Stimulated activated CD4-positive, alpha-beta T cell treated with anti-CD3 and anti-CD28 coated beads, Interleukin-4, amount 100 ng/mL, for 1 hour (primary cell): ENCODE results near the gene DAPL1.

Experiments
- DNase-seq: peaks from one replicate; pipeline ENCODE4 v3.0.0-alpha.2; 2020

DAPL1 gene

GRCh38 chr2:158778243-158778642 is 16.9 kb upstream of the DAPL1 start:
- no peak for DNase-seq

GRCh38 chr2:158779621-158780020 is 15.5 kb upstream of the DAPL1 start:
- DNase-seq, result no peak

DNA sequence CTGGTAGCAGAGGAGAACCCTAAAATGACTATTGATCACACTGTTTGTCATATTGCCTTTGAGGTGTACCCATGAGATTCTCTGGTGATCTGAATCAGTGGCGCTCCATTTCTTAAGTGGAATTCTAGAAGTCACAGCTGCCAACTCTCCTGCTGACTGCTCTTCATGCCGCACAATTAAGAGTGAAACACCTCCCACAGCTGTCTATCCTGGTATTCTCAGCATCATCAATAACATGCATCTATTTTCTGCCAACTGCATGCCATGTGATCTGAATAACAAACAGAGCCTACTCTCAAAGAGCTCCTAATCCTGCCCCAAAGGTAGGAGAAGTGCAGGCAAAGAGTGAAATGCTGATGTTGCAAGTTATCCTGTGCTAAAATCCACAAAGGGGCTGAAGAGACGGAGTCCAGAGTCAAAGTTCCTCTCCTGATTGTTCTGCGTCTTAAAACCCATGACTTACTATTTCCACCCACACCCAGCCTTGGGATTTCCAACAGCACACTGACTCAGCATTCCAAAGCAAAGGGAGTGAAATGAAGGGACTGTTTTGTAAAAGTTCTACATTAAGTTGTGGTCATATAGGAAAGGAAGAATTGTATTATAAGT is 13.7 kb upstream of the DAPL1 start:
- no peak for DNase-seq

- DNase-seq, result no peak
These were observed 13.0 kb upstream of the DAPL1 start for GRCh38 chr2:158782136-158782535.

DNA sequence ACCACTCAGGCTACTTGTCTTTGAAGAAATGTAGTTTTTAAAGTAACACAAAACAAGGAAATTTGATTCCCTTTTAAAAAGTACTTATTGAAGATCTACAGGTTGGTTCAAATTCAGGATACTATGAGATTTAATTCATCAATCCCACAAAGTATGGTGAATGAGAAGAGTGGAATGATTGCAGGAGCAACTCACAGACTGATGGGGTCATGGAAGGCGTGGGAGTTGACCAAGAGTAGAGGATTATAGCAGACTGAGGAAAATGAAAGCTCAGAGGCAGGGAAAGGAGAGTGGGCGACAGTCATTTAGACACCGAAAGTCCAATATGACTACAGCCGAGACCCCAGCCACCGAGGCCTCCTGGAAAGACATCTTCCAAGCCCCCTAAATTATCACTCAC is 12.5 kb upstream of the DAPL1 start:
- DNase-seq, result no peak

DNA sequence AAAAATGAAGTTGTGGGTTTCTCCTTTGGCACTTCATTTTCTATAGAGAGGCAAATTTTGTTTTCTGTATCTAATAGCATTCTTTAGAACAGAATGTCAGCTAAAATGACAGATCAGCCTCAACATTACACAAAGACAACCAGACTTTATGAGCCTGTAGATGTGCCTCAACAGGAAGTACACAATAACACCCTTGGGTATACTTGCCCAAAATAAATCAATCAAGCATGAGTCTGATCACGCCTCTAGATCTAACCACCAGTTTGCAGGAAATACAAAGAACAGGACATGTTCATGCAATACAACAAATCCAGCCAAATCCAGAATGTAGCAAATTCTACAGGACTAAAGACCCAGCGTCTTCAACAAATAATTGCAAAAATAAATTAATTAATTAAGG is 11.2 kb upstream of the DAPL1 start:
- DNase-seq, result no peak

- no peak for DNase-seq
These were observed 8.2 kb upstream of the DAPL1 start for GRCh38 chr2:158786897-158787296.

DNA sequence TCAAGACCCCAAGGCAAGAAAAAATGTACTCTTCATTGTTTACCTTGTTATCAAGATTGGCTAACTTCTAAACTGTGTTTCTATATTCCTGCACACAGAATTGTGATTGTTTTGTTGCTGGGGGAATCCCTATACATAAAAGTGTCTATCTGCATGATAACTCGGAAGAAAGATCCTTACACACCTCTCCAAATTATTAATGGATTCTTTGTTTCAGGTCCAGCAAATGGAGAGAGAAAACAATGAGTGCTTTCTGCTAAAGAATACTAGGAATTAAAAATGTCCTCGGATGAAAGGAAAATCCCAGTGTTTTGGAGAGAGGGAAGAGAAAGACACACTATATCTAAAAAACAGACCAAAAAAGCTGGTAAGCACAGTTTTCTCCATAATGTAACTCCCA is 6.2 kb upstream of the DAPL1 start:
- no peak for DNase-seq

- no peak for DNase-seq
These were observed 1.5 kb downstream of the DAPL1 start for GRCh38 chr2:158796652-158797051.

DNA sequence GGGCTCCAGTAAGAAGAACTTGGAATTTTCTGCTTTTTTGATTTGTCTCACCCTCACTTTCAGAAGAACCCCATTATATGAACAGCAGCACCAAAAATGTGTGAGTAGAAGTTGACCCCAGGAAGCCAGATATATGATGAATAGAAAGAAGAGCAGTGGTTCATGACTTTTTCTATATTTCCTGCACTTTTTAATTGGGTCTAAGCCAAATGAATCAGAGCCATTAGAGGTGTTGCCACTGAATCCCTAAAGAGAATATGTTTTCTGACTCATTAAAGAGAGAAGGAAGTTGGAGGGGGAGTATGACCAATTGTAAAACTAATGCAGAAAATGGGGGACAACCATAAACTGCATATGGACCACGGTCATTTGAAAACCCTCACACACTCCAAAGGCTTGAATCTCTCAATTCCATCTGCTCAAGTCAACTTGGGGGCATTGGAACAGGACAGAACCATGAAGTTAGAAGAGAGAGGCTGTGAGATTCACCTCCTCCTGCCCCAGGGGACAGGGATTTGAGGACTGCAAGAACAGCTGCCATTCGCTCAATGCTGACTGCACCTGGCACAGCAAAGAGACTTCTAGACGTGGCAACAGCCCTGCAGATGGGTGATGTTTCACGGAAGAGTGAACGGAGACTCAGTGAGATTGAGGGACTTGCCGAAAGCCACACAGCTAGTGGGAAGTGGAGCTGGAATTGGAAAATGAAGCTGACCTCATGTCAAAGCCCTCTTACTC is 3.0 kb downstream of the DAPL1 start:
- no peak for DNase-seq

- DNase-seq, result no peak
These were observed 4.1 kb downstream of the DAPL1 start for GRCh38 chr2:158799181-158799580.

DNA sequence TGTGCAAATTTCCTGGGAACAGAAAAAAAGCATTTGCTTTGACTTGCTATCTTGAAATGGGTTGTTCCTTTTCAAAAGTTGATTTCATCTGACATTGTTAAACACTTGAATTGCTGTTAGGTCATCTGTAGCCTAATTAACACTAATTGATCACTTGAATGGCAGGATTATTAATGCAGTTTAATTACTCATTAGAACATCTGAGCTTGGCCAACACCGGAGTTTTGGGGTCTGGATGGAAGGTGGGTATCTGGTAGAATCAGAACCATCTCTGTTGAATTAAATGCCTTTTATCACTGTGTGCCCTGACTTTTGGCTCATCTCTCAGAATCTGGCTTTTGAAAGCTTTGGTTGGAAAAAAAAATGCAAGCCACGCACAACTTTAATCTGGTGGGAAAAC is 8.4 kb downstream of the DAPL1 start:
- no peak for DNase-seq

DNA sequence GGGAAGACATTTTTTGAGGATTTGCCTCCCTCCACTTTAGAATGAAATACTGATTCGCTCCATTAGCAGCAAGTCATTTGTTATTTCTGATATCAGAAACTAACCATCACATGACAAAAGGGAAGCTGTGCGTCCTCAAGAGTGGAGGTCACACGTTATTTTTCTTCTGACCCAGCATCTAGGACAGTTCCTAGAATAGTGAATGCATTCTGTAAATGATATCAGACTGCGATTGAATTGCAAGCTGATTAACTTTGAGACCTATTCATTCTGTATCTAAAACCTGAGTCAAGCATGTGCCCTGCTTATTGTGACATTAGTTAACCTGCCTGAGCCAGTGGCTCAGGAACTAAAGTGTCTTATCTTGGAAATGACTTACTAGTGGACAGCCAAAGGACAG is 10.1 kb downstream of the DAPL1 start:
- no peak for DNase-seq

DNA sequence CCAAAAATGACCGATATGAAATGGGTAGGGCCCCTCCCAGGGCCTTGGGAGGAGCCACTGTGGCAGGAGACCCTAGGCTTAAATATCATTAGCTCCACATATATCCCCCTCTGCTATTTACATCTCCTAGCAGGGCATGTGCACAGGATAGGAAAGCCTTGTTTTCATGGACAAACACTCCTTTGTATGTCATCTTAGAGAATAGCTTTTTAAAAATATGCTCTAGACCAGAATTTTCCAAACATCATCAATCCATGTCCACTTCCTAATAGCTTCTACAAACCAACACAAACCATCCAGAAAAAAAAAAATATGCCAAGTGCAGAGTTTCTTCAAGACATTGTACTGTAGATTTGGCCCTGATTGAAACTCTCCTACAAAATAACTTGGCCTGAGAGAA is 10.8 kb downstream of the DAPL1 start:
- no peak for DNase-seq

DNA sequence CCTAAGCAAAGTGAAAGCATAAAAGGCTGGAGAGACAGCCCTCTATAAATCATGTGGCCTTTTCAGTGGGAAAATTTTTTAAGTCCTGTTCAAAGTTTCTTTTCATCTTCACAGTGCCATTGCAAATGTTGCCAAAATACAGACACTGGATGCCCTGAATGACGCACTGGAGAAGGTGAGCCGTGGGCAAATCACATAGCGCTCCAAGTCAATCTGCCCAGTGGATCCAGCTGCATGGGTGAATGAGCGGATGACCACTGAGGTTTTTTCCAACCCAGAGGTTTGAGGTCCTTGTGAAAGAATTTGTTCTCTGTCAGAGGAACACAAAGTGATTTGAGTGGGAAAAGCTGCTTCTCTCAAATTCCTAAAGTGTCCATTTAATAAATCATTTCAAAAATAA is 11.8 kb downstream of the DAPL1 start:
- DNase-seq, result no peak

GRCh38 chr2:158808426-158808825 is 13.3 kb downstream of the DAPL1 start:
- no peak for DNase-seq

DNA sequence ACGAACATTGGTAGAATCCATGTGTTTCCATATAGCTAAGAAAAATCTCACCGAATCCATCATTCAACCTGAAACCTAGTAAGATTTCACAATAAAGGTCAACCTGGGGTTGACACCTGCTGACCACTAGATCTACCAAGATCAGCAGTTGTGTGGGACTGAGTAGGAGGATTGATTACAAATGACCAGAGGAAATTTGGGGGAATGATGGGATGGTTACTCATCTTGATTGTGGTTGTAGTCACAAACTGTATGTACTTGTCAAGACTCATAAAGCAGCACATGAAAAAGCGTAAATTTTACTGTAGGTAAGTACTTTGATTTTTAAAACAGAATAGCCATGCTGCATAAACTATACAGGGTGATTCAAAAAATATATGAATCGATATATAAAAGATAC is 14.7 kb downstream of the DAPL1 start:
- no peak for DNase-seq

GRCh38 chr2:158810731-158811460 is 15.8 kb downstream of the DAPL1 start:
- DNase-seq, result no peak

- no peak for DNase-seq
These were observed 20.0 kb downstream of the DAPL1 start for GRCh38 chr2:158815166-158815565.

- DNase-seq, result no peak
These were observed 20.5 kb downstream of the DAPL1 start for GRCh38 chr2:158815658-158816057.

- no peak for DNase-seq
These were observed 22.5 kb downstream of the DAPL1 start for GRCh38 chr2:158817588-158817987.

GRCh38 chr2:158818511-158818910 is 23.4 kb downstream of the DAPL1 start:
- no peak for DNase-seq

- DNase-seq, result no peak
These were observed 27.1 kb downstream of the DAPL1 start for GRCh38 chr2:158822193-158822592.

GRCh38 chr2:158823486-158824237 is 28.5 kb downstream of the DAPL1 start:
- no peak for DNase-seq
